Astrocyte (in vitro differentiated cells and primary cell): ENCODE measurements around the gene NAA35.

Experiments used
- EZH2 ChIP-seq: IDR thresholded peaks from 2 replicates; pipeline ENCODE4 v1.6.1; 2012; ENCODE audit warnings: mild to moderate bottlenecking, low read length, inconsistent platforms; ENCODE audit not compliant: insufficient read depth
- TF ChIP-seq, protein P1 (sequence below): IDR thresholded peaks from 2 replicates; pipeline ENCODE4 v1.5.1; 2011; ENCODE audit warnings: low read depth, mild to moderate bottlenecking, inconsistent platforms, low read length, moderate library complexity; ENCODE audit not compliant: insufficient read depth

- TF ChIP-seq, protein P1, sequence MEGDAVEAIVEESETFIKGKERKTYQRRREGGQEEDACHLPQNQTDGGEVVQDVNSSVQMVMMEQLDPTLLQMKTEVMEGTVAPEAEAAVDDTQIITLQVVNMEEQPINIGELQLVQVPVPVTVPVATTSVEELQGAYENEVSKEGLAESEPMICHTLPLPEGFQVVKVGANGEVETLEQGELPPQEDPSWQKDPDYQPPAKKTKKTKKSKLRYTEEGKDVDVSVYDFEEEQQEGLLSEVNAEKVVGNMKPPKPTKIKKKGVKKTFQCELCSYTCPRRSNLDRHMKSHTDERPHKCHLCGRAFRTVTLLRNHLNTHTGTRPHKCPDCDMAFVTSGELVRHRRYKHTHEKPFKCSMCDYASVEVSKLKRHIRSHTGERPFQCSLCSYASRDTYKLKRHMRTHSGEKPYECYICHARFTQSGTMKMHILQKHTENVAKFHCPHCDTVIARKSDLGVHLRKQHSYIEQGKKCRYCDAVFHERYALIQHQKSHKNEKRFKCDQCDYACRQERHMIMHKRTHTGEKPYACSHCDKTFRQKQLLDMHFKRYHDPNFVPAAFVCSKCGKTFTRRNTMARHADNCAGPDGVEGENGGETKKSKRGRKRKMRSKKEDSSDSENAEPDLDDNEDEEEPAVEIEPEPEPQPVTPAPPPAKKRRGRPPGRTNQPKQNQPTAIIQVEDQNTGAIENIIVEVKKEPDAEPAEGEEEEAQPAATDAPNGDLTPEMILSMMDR = no peak
- TF ChIP-seq EZH2 = no peak
Measured at GRCh38 chr9:86041311-86041741, 100.4 kb downstream of the NAA35 start.
